Upper lobe of right lung (tissue), 1 donor: ENCODE data around the gene SERTAD1. TPM values are rescaled to one million over a fixed set of nuclear protein-coding genes. Genes with fewer than 3 reads are reported as not detected.
A peak's percentile ranks its signal among the peaks of the same experiment; 100 is the strongest.

Experiments used
- ATAC-seq: fragments of 200-7000 bp; cut with Tn5 transposase; one replicate; pipeline ENCODE4 v1.9.1; 2020; ENCODE audit warnings: mild to moderate bottlenecking, moderate library complexity
- DNase-seq: peaks from one replicate; pipeline ENCODE4 v3.0.0-alpha.2; 2020
- H3K27ac ChIP-seq: fragments of 200-600 bp; one replicate; pipeline ENCODE4 v1.8.0; 2022
- H3K27me3 ChIP-seq: fragments of 200-600 bp; one replicate; pipeline ENCODE4 v1.8.0; 2022; ENCODE audit warnings: mild to moderate bottlenecking
- H3K36me3 ChIP-seq: fragments of 200-600 bp; one replicate; pipeline ENCODE4 v1.8.0; 2022
- H3K4me1 ChIP-seq: fragments of 200-600 bp; one replicate; pipeline ENCODE4 v1.8.0; 2022
- H3K4me3 ChIP-seq: fragments of 200-600 bp; one replicate; pipeline ENCODE4 v1.8.0; 2022; ENCODE audit warnings: mild to moderate bottlenecking
- H3K9me3 ChIP-seq: fragments of 200-600 bp; one replicate; pipeline ENCODE4 v1.8.0; 2022
- CTCF ChIP-seq: fragments of 200-600 bp; IDR thresholded peaks from one replicate; pipeline ENCODE4 v1.8.0; 2022; ENCODE audit warnings: antibody characterized with exemption
- intact Hi-C: fragments of 100-400 bp; cut with DNase I; formaldehyde crosslinking; loops from one replicate; pipeline ENCODE4 v1.11.0; 2022
- total RNA-seq: library from RNA; stranded (reverse); fragmentation: NEBNext Ultra II Directional; extraction: Animal tissue kit (Norgen Biotek cat#: 25700); gene quantifications from one replicate; pipeline ENCODE4 v1.2.1, GENCODE V29; 2021
- donor health status: DM: no; HTN: yes; CAD: no; lungs with severe emphysema.

SERTAD1 gene
- total RNA-seq, 1 donor from 2014 or later, result 22.1 TPM

- intact Hi-C loops, result no loop called here
- Histone ChIP-seq H3K9me3 (no peaks in the 10 kb centered on the region), H3K27me3 (no peaks in the 10 kb centered on the region), H3K27ac (no peak overlapping the region), H3K4me3 (no peak overlapping the region), H3K36me3 (peaks cover 73% of the 10 kb centered on the region), H3K4me1 (no peaks in the 10 kb centered on the region)
- DNase-seq, result no peak
- ATAC-seq, result peak; percentile 3
- no peak for TF ChIP-seq CTCF
Observed at GRCh38 chr19:40376286-40376862, 49.4 kb downstream of the SERTAD1 start.

- Histone ChIP-seq H3K27ac (no peak overlapping the region), H3K4me3 (no peak overlapping the region), H3K27me3 (no peaks in the 10 kb centered on the region), H3K36me3 (peaks cover 88% of the 10 kb centered on the region), H3K9me3 (no peaks in the 10 kb centered on the region), H3K4me1 (no peaks in the 10 kb centered on the region)
- intact Hi-C loops, result no loop called here
- no peak for TF ChIP-seq CTCF
- DNase-seq, result no peak
- ATAC-seq, result no peak
Observed at GRCh38 chr19:40374084-40374483, 51.7 kb downstream of the SERTAD1 start.

GRCh38 chr19:40371802-40372122, 54.0 kb downstream of the SERTAD1 start:
- Histone ChIP-seq H3K9me3 (no peaks in the 10 kb centered on the region), H3K27ac (no peak overlapping the region), H3K36me3 (peaks cover 87% of the 10 kb centered on the region), H3K27me3 (no peaks in the 10 kb centered on the region), H3K4me3 (no peak overlapping the region), H3K4me1 (no peaks in the 10 kb centered on the region)
- no peak for TF ChIP-seq CTCF
- DNase-seq (no peak), ATAC-seq (no peak)
- intact Hi-C loops, result no loop called here

Other genes with a start within 250 kb of the SERTAD1 start
- 17.2 TPM for gene MAP3K10, start 234.6 kb downstream of the SERTAD1 start, total RNA-seq
- not detected for gene TTC9B, start 207.6 kb downstream of the SERTAD1 start, total RNA-seq
- gene CCNP, start 199.3 kb downstream of the SERTAD1 start, total RNA-seq, result not detected
- gene AKT2, start 140.6 kb downstream of the SERTAD1 start, total RNA-seq, result 103 TPM
- gene C19orf47, start 77.6 kb downstream of the SERTAD1 start, total RNA-seq, result 16.1 TPM
- gene PLD3, start 77.3 kb downstream of the SERTAD1 start, total RNA-seq, result 432 TPM
- 0.64 TPM for gene HIPK4, start 35.8 kb downstream of the SERTAD1 start, total RNA-seq
- 36.2 TPM for gene PRX, start 12.6 kb downstream of the SERTAD1 start, total RNA-seq
- 32.6 TPM for gene SERTAD3, start 18.3 kb upstream of the SERTAD1 start, total RNA-seq
- gene BLVRB, start 39.8 kb upstream of the SERTAD1 start, total RNA-seq, result 132 TPM
- 1.5 TPM for gene SPTBN4, start 41.0 kb upstream of the SERTAD1 start, total RNA-seq
- 68.1 TPM for gene SHKBP1, start 150.9 kb upstream of the SERTAD1 start, total RNA-seq
- gene LTBP4, start 175.4 kb upstream of the SERTAD1 start, total RNA-seq, result 430 TPM